NCI-H1092 (cell line): ENCODE results near the gene FCRL3.
"Not testable (repeated sequence)": the region's sequence is repeated elsewhere in the genome, so short reads cannot be mapped to it uniquely, and the experiment has no call there.

ENCODE experiments used
- DNase-seq: peaks from one replicate; lab custom pipeline; 2025; lab: John Stamatoyannopoulos, UW

The FCRL3 gene, protein sequence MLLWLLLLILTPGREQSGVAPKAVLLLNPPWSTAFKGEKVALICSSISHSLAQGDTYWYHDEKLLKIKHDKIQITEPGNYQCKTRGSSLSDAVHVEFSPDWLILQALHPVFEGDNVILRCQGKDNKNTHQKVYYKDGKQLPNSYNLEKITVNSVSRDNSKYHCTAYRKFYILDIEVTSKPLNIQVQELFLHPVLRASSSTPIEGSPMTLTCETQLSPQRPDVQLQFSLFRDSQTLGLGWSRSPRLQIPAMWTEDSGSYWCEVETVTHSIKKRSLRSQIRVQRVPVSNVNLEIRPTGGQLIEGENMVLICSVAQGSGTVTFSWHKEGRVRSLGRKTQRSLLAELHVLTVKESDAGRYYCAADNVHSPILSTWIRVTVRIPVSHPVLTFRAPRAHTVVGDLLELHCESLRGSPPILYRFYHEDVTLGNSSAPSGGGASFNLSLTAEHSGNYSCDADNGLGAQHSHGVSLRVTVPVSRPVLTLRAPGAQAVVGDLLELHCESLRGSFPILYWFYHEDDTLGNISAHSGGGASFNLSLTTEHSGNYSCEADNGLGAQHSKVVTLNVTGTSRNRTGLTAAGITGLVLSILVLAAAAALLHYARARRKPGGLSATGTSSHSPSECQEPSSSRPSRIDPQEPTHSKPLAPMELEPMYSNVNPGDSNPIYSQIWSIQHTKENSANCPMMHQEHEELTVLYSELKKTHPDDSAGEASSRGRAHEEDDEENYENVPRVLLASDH

GRCh38 chr1:157700732-157701131 is at the start of gene FCRL3:
TSS of gene FCRL3 (minus strand) at chr1:157700769. CDS start at chr1:157700489, 280 bp downstream.
- no peak for DNase-seq

- DNase-seq: no peak
Measured at GRCh38 chr1:157748262-157748817, 47.8 kb upstream of the FCRL3 start.

GRCh38 chr1:157739229-157739901 is 38.8 kb upstream of the FCRL3 start:
- DNase-seq: no peak

GRCh38 chr1:157735991-157736390 is 35.4 kb upstream of the FCRL3 start:
- not testable (repeated sequence) for DNase-seq

GRCh38 chr1:157734321-157734720 is 33.8 kb upstream of the FCRL3 start:
- no peak for DNase-seq

DNA sequence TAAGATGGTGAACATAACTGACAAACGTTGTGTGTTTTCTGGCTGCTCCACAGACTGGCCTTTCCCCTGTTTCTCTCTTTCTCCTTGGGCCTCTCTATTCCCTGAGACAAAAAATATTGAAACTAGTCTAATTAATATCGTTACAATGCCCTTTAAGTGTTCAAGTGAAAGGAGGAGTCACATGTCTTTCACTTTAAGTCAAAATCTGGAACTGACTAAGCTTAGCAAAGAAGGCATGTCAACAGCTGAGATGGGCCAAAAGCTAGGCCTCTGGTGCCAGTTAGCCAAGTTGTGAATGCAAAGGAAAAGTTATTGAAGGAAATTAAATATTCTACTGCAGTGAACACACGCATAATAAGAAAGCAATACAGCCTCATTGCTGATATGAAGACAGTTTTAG is 32.2 kb upstream of the FCRL3 start:
- DNase-seq: no peak

DNA sequence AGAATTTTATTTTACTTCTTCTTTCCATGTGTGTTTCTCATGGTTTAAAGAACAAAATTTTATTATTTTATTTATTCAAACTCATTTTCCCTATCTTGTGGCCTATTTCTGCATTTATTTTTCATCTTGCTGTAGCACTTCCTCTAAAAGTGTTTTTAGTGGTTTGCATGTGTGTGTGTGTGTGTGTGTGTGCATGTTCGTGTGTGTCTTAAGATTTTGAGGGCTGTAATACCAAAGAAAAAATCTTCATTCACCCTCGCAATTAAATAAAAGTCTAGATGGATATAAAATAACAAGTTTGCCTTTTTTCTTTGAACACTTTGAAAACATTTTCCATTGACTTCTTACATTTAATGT is 24.6 kb upstream of the FCRL3 start:
- no peak for DNase-seq

GRCh38 chr1:157724537-157725220 is 24.1 kb upstream of the FCRL3 start:
- no peak for DNase-seq

GRCh38 chr1:157723157-157723556 is 22.6 kb upstream of the FCRL3 start:
- DNase-seq: no peak

DNA sequence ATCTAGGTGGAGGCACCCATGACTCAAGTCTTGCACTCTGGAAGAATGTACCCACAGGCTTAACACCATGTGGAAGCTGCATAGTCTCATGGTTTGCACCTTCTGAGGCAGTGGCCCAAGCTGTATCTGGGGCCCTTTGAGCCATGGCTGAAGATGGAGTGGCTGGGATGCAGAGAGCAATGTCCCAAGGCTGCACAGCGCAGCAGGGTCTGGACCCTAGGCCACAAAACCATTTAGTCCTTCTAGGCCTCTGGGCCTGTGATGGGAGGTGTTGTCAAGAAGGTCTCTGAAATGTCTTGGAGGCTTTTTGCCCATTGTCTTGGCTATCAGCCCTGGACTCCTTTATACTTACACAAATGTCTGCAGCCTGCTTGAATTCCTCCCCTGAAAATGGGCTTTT is 21.4 kb upstream of the FCRL3 start:
- DNase-seq: no peak

- DNase-seq: no peak
Measured at GRCh38 chr1:157715736-157716135, 15.2 kb upstream of the FCRL3 start.

DNA sequence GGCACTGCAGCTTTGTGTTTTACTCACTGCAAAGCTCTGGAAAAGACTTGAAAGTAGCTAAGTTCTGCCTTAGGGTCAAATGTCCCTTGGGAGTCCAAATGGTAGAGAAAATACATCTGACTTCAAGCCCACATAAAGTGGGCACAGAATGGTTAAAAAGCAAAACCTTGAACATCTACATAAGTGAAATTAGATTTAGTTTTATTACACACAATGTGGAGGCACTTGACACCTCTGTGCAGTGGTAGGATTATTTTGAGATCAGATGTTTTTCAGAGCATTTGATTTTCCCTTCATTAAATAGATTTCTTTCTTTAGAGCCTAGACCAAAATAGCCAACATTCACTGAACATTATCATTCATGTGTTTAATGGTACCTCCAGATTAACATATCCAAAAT is 11.2 kb upstream of the FCRL3 start:
- no peak for DNase-seq

DNA sequence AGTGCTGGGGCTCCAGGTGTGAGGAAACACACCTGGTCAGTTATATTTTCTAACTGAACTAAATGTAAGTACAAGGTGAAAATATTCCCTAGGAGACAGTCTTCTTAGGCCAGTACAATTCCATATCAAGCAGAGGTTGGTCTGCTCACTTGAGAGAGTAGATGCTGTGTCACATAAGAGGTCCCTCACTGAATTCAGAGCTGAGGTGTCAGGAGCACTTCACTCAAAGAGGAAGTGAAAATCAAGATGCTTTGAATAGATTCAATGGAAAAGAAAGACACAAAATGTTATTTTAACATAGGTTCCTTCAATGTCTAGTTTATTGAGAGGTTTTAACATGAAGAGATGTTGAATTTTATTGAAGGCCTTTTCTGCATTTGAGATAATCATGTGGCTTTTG is 4.3 kb upstream of the FCRL3 start:
- no peak for DNase-seq

DNA sequence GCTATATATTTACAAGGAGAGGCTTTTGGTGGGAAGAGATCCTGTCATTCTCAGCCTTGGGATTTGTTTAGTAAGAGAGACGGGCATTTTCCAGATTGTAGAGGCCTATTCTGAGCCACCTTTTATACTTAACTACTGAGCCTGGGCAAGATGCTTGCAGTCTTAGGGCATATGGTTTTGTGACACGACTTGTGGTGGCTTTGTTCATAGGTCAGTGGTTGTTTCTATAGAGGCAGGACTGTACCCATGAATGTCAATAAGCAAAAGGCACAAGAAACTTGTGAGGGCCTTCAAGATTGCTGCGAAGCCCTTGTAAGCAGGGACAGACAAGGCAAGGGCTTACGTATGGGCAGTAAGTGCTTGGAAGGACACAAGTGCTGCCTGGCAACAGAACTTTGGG is 3.4 kb upstream of the FCRL3 start:
- no peak for DNase-seq

DNA sequence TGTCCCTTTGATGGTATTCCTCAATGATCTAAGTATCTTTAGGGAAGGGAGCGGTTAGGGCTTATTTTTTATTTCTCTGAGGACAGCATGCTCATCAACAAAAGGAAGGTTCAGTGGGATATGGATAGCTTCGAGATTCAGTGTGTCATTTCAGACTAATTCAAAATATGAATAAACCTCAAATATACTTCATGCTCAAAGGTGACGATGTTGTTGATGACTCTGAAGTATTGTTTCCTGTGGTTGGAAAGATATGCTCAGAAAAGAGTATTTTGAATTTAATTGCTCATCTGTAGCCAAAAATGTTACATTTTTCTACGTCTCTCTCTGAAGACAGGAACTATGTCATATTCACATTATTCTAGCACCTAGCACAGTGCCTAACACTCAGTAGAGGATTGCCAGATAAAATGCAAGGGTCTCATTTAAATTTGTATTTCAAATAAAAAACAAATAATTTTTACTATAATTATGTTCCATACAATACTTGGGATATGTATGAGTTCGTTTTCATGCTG is 1.8 kb upstream of the FCRL3 start:
- DNase-seq: no peak

DNA sequence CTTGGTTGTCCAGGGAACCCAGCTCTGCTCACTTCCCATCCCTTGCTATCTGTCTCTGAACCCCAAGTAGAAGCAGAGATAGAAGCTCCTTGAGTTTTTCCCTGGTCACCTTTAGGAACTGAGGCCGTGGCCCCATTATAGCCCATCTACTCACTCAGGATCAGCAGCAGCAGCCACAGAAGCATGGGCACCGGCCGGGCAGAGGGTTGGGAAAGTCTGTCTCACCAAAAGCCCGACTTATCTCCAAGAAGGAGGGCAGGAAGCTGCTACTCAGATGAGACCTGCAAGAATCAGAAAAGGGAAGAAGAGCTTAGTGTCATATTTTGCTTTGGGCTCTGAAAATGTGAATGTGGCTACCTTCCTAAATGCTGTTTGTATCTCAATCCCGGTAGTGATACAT is 264 bp downstream of the FCRL3 start:
- no peak for DNase-seq

DNA sequence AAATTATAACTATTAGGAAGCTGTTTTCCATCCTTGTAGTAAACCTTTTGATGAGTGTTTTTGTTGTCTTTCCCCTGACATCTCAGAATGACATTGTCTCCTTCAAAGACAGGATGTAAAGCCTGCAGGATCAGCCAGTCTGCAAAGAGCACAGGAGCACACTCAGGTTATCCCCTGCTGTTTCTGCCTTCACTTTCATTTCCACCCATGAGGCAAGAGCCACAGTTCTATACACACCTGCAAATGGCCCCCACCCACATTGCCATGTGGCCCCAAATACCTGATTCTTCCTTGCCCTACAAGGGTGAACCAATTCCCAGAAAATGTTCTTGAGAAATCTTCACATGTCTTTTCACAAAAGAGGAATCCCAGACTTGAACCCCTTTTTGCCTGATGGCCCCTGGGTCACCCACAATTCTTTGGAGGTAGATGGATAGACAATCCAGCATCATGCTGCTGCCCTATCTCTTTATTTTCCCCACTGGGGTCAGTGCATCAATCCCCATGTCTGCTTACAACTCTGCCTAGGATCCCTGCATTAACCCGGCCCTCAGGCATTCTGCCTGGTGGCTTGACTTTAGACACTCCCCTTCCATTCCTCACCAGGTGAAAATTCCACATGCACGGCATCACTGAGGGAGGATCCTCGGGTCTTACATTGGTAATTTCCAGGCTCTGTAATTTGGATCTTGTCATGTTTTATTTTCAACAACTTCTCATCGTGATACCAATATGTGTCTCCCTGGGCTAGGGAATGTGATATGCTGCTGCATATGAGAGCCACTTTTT is 2.6 kb downstream of the FCRL3 start:
- DNase-seq: no peak

DNA sequence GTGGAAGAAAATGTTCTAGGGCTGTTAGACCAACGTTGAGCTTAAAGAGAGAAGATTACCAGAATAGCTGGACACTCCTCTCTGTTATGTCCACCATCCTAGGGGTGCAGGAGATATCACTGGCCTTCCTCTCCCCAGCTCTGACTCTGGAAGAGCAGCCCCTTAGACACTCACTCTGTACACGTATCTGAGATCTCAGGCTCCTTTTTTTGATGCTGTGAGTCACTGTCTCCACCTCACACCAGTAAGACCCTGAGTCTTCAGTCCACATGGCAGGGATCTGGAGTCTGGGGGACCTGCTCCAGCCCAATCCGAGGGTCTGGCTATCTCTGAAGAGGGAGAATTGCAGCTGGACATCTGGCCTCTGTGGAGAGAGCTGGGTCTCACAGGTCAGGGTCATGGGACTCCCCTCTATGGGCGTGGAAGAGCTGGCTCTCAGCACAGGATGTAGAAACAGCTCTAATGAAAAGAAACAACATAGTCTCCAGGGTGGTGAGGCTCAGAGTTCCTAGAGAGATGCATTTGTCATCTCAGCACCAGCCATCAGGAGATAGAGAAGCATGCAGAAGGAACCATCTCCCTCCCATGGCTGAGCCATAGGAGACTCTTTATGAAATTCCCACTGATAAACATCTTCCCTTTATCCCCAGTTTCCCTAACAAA is 3.5 kb downstream of the FCRL3 start:
- no peak for DNase-seq

DNA sequence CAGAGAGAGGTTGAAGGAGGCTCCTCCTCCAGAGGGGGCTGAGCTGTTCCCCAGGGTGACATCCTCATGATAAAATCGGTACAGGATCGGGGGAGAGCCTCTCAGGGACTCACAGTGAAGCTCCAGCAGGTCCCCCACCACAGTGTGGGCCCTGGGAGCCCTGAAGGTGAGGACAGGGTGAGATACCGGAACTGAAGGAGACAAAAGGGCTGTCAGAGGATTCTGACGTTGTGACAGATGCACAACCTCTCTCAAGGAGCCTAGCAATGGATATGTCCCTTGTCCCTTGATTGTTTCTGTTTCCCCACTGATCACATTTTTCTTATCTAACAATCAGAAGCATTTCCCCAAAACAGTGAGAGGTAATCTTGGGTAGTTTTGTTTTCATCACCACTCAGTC is 5.2 kb downstream of the FCRL3 start:
- no peak for DNase-seq

- no peak for DNase-seq
Measured at GRCh38 chr1:157691285-157691920, 9.2 kb downstream of the FCRL3 start.
